Urinary bladder (tissue), 4 donors: Measurements from ENCODE around the gene RAC2. TPM values are rescaled to one million over a fixed set of nuclear protein-coding genes. Genes with fewer than 3 reads are reported as not detected.
A peak's percentile ranks its signal among the peaks of the same experiment; 100 is the strongest.

Experiments used
- DNase-seq: peaks from one replicate; pipeline ENCODE4 v3.0.0-alpha.2; 2015; ENCODE audit errors: extremely low spot score
- H3K27ac ChIP-seq: one replicate; pipeline ENCODE4 v1.5.1; 2013; ENCODE audit warnings: low read depth, mild to moderate bottlenecking, moderate library complexity
- H3K36me3 ChIP-seq: one replicate; pipeline ENCODE4 v1.6.1; 2013; ENCODE audit warnings: mild to moderate bottlenecking, moderate library complexity; ENCODE audit not compliant: insufficient read depth
- H3K4me1 ChIP-seq: one replicate; pipeline ENCODE4 v1.6.1; 2013; ENCODE audit warnings: mild to moderate bottlenecking, moderate library complexity; ENCODE audit not compliant: insufficient read depth
- H3K4me3 ChIP-seq: one replicate; pipeline ENCODE4 v1.5.1; 2013; ENCODE audit warnings: low read depth, low read length
- whole genome bisulfite sequencing: extraction: QIAGEN DNeasy Blood & Tissue Kit; methylation state at CpG from one replicate; pipeline ENCODE4 v1.1.7; 2013; 5-methylcytosine and 5-hydroxymethylcytosine counted together
- polyA plus RNA-seq: library from polyadenylated mRNA; stranded (reverse); fragments of 200-250 nt; gene quantifications from one replicate; pipeline ENCODE4 v1.2.3, GENCODE V29; 2013
- total RNA-seq: library from RNA; depleted of rRNA; stranded (reverse); fragments of >200 nt; gene quantifications from one replicate; pipeline ENCODE4 v1.2.3, GENCODE V29; 2014
- donor health status: healthy with polysubstance abuse.
- donor health status: healthy.

RAC2 gene
- total and polyA plus RNA-seq, 2 donors: 3.2 to 17.4 TPM

DNA sequence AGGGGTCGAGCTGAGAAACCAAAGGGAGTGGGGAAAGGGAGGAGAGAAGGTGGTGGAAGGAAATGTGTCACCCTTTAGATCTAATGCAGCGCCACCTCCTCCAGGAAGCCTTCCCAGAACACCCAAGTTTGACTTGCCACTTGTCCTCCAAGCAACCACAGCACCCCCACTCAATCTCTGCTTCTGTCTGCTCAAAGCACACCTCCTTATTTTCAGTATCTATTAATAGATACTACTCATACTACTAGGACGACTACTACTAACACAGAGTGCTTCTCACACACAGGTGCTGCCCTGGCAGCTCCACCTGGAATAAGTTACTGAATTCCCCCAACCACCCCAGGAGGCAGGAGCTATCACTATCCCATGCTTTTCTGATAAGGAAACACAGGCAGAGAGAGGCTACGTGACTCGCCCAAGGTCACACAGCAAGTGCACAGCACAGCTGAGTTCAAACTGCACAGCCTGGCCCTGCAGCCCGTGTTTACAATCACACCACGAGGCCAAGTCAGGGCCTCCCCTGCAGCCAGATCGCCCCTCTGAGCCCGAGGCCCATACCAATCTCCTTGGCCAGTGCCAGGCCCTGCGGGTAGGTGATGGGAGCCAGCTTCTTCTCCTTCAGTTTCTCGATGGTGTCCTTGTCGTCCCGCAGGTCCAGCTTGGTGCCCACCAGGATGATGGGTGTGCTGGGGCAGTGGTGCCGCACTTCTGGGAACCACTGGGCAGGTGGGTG, 13.2 kb downstream of the RAC2 start:
- no peak for DNase-seq
- Histone ChIP-seq H3K36me3 (no peaks in the 10 kb centered on the region), H3K27ac (no peak overlapping the region), H3K4me3 (no peak overlapping the region), H3K4me1 (no peaks in the 10 kb centered on the region)
- WGBS: 78% methylated on average over 14 of the region's 14 CpGs

DNA sequence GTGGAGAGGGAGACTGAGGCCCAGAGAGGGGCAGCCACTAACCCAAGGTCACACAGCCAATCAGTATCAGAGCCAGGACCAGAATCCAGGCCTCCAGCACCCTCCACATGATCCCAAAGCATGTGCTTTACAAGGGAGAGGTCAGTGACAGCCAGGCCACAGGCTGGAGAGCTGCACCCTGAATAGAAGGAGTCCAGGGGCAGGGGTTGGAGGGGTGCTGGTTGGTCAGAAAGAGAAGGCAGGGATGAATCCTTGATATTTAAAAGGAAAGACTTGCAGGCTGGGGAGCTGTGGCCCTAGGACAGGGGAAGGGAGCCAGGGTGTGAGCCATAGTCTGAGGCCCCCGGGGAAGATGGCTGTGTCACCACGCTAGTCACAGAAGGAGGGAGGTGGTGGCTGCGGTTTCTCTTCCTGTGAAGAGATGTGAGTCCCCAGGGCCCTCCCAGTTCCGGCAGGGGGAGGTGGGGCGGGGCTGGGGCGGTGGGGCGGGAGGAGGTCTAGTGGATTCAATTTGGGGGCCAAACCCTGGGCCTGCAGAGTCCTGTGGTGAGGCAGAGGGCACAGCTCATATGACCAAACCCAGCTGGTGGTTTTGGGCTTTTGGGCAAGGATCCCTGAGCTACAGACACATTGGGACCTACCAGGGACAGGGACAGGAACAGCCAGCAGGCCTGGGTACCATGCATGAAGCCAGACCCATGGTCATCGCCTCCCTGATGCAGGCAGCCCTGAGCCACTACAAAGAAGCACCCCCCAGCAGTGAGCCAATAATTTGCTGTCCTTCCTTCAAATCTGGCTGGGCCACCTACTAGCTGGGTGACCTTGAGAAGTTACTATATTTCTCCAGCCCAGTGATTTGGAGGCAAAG, 14.0 kb downstream of the RAC2 start:
- Histone ChIP-seq H3K4me3 (no peak overlapping the region), H3K27ac (peak overlapping the region; percentile 15), H3K36me3 (no peaks in the 10 kb centered on the region), H3K4me1 (no peaks in the 10 kb centered on the region)
- DNase-seq: no peak
- WGBS: 66% methylated on average over 8 of the region's 8 CpGs

DNA sequence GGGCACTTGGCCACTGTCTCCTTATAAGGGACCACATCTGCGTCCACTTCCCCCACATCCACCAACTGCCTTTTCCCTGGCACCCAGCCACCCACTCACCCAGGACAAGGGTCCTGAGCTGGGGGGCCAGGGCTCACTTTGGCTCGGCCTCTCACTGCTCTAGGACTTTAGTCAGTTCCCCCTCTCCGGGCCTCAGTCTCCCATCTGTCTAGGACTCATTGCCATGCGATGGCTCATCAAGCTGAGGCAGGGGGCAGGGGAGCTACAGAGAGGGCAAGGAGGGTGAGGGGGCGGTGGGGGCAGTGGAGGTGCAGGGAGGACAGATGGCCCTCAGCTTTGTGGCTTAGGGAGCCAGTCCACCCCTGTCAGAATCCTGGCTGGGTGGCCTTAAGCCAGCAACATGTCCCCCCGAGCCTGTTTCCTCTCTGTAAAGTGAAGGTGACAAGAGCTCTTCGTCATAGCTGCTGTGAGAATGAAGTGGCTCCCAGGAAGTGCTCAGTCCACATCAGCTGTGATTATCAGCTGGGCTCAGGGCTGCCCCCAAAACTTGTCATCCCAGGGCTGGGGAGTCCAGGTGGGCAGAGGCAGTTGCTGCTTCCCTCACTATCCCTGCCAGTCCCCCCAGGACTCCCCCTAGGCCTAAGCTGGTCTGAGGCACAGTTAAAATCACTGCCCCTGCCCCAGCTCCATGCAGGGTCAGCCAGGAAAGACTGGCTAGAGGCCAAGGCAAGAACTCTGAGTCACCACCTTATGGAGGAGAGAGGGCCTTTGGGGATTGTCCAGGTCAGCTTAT, 14.9 kb downstream of the RAC2 start:
- no peak for DNase-seq
- 68% methylated on average over 7 of the region's 7 CpGs for WGBS
- Histone ChIP-seq H3K4me1 (no peaks in the 10 kb centered on the region), H3K27ac (no peak overlapping the region), H3K36me3 (no peaks in the 10 kb centered on the region), H3K4me3 (no peak overlapping the region)

DNA sequence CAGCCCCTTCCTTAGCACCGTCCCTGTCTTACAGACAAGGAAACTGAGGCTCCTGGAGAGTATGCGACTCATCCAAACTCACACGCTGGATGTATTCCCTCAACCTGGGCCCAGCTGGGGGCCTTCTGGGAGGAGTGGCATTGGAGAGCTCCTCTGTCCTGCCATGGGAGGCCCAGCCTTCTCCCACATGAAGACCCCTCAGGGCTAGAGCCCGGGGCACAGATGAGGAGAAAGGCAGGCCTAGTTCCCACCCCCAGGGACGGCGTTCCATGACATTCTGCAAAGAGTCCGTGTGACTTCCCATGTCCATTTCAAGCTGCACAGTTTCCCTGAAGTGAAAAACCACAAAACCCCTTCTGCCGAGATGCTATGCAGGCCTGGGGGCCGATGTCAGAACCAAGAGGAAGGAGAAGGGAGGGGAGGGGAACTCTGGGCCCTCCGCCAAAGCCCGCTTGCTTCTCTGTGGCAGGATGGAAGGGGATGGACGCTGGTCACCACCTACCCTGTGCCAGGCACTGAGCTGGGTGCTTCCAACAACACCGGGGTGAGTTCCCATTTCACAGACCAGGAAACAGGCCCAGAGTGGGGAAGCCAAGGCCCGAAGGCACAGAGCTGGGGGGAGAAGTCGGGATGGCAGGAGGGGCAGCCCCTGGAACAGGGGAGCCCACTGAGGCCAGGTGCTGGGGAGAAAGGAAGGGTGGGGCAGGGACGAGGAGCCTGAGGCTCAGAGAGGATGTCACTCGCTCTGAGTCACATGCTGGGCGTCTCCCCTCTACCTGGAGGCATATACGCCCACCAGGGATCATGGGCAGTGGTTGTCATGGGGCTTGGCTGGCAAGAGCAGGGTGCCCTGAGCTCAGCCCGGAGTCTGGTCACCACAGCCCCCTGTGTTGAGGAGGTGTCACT, 15.7 kb downstream of the RAC2 start:
- Histone ChIP-seq H3K36me3 (no peaks in the 10 kb centered on the region), H3K4me3 (no peak overlapping the region), H3K27ac (no peak overlapping the region), H3K4me1 (no peaks in the 10 kb centered on the region)
- no peak for DNase-seq
- 60% methylated on average over 20 of the region's 20 CpGs for WGBS

DNA sequence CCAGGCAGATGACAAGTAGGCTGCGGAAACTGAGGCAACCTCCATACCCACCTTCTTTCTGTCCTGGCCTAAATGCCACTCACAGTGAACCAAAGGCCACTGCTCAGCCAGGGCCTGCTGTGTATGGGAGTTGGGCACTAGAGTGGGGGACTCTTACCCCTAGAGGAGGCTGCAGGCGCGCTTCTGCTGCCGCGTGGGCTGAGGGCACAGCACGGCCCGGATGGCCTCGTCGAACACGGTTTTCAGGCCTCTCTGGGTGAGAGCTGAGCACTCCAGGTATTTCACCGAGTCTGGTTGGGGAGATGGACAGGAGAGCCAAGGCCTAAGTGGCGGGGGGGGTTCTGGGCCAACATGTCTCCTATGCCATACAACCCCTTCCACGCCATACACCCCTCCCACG, 17.6 kb downstream of the RAC2 start:
- WGBS: 88% methylated on average over 14 of the region's 14 CpGs
- H3K36me3 ChIP-seq: no peaks in the 10 kb centered on the region
- H3K27ac ChIP-seq: no peak overlapping the region
- no peak overlapping the region for H3K4me3 ChIP-seq
- H3K4me1 ChIP-seq: no peaks in the 10 kb centered on the region
- no peak for DNase-seq

DNA sequence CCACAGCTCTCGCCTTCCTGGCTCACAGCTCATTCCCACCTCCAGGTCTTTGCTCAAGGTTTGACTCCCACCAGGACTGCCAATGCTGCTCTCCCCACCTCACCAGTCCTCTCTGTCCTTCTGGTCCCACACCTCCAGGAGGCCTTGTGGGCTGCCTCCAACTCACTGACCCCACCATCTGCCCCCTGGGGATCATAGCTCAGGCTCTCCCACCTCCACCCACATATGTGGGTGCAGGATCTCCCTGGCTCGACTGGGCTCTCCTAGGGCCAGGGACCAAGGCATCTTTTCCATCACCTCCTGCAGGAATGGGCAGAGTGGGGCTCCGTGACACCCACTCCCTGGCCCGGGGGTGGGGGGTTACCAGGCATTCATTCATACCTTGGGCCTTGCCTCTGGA, 18.0 kb downstream of the RAC2 start:
- H3K4me1 ChIP-seq: no peaks in the 10 kb centered on the region
- WGBS: 90% methylated on average over 4 of the region's 4 CpGs
- no peaks in the 10 kb centered on the region for H3K36me3 ChIP-seq
- no peak overlapping the region for H3K27ac ChIP-seq
- no peak for DNase-seq
- H3K4me3 ChIP-seq: no peak overlapping the region

DNA sequence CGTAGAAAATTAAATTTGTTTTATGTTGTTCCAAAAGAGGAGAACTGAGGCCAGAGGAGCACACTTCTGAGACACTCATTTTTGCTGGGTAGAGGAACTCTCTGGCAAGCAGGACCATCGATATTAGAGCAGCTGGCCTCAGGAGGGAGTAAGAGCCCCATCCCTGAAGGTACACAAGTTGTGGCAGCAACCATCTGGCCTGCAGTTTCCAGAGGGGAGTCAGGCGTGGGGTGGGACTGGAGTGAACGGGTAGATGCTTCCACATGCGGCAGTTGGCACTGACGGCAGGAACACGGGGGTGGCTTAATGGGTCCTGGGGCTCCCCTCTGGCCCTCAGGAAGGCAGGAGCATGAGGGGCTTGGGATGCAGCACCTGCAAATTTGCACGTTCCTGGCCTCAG, 18.6 kb downstream of the RAC2 start:
- H3K4me3 ChIP-seq: no peak overlapping the region
- no peaks in the 10 kb centered on the region for H3K4me1 ChIP-seq
- no peaks in the 10 kb centered on the region for H3K36me3 ChIP-seq
- DNase-seq: no peak
- H3K27ac ChIP-seq: no peak overlapping the region
- 62% methylated on average over 8 of the region's 8 CpGs for WGBS

DNA sequence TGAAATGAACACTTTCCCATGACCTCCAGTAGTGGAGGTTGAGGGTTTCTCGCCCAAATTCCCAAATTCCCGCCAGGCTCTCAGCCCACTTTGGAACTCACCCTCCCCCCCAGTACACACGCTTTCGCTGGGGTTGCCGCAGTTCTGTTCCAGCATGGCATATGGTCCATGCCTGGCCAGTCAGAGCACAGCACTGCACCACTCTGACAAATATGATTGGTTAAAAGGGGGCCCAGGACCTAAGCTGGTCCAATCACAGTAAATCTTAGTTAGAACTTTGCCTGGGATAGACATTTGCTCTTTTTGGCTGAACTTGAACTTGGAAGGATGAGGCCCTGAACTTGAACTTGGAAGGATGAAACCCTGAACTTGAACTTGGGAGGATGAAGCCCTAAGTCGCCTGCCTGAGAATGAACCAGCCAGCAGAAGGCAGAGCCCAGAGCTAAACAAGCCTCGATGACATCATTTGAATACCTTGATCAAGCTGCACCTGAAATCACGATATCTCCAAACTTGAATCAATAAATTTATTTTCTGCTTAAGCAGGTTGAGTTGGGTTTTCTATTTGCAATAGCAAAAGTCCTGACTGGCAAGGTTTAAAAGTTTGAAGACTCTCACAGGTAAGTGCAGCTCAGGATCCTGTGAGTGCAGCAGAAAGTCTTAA, 19.2 kb downstream of the RAC2 start:
- 62% methylated on average over 8 of the region's 8 CpGs for WGBS
- no peak overlapping the region for H3K27ac ChIP-seq
- H3K36me3 ChIP-seq: no peaks in the 10 kb centered on the region
- DNase-seq: no peak
- H3K4me1 ChIP-seq: no peaks in the 10 kb centered on the region
- no peak overlapping the region for H3K4me3 ChIP-seq

DNA sequence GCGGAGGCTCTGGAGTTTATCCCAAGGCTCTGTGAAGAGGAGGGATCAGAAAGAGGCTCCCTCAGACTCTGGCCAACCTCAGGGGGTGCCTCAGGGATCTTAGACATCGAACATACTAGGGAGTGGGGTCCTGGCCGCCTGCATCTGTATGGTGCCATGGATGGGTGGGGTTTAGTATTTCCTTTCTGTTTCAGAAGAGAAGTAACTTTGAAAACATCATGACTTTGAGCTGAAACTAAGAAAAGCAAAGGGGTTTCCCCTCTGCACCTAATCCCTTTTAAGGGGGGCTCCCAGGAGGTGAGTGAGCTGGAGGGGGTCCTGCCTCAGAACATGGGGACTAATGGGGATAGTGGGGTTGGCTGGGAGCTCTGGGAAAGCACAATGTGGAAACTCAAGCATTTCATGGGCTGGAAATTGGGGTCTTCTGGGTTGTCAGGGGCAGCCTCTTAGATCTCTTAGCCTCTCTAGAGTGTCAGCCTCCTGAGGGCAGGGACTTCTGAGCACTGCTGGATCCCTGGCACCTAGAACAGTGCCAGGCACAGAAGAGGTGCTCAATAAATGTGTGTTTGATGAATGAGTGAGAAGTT, 20.0 kb downstream of the RAC2 start:
- H3K4me3 ChIP-seq: no peak overlapping the region
- 68% methylated on average over 3 of the region's 3 CpGs for WGBS
- DNase-seq: no peak
- H3K4me1 ChIP-seq: no peaks in the 10 kb centered on the region
- no peaks in the 10 kb centered on the region for H3K36me3 ChIP-seq
- H3K27ac ChIP-seq: no peak overlapping the region

DNA sequence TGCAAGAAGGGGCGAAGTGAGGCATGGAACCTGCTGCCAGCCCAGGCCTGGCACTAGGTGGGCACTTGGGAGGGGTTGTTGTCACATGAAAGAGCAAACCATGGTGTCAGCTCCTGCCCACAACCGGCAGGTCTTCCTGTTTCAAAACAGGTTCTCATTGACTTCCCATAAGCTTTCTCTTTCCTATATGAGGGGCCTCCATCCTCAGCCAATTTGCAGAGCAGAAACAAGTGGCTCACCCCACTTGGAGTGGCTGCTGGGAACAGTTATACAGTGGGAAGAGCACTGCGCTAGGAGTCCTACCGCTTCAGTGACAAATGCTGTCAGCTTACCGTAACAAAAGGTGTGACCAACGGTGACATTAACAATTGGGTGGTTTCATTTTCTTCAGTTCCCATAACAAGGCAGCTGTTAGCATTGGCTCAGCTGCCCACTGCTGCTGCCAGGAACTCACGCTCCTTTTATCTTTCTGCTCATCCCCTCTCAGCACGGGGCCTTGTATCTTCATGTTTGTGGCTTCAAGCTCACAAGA, 21.6 kb downstream of the RAC2 start:
- 74% methylated on average over 8 of the region's 8 CpGs for WGBS
- Histone ChIP-seq H3K4me3 (no peak overlapping the region), H3K4me1 (no peaks in the 10 kb centered on the region), H3K36me3 (no peaks in the 10 kb centered on the region), H3K27ac (no peak overlapping the region)
- no peak for DNase-seq

DNA sequence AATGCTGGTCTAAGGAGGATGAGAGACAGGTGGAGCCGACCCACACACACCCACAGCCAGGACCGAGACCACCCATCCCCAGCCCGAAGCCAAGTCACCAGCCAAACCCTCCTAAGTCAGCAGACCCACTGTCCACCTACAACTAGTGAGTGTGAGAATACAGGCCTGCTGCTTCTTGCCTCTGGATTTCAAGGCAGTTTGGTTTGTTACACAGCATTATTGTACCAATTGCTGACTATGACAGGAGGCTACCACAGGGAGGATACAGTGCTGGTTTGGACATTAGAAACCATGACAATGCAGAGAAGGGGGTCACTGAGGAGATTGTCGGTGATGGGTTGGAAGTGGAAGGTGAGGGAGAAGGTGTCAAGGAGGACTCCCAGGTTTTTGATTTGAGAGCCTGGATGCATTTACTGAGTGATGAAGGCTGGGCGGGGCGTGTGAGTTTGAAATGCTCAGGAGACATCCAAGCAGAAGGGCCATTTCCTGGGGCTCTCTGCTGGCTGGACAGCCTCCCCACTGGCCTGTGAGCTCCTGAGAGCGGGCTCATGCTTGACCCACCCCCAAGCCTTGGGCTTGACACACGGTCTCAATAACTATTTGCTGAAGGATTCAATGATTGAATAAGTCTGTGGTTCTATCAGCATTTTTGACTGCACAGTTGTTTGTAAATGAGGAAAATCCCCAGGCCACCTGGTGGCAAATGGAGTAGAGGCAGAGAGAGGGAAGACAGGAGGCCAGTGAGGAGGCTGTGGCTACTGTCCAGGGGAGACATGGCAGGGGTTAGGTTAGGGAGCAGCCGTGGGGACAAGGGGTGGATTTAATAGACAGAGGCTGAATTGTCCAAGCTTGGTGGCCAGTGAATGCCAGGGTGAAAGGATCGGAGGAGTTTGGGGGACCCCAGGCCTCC, 22.4 kb downstream of the RAC2 start:
- no peak overlapping the region for H3K27ac ChIP-seq
- 93% methylated on average over 10 of the region's 10 CpGs for WGBS
- no peaks in the 10 kb centered on the region for H3K36me3 ChIP-seq
- no peak for DNase-seq
- H3K4me3 ChIP-seq: no peak overlapping the region
- H3K4me1 ChIP-seq: no peaks in the 10 kb centered on the region
